Measurements from ENCODE around the gene SLC38A4.
"Not testable (repeated sequence)": the region's sequence is repeated elsewhere in the genome, so short reads cannot be mapped to it uniquely, and the experiment has no call there.

The SLC38A4 gene, protein sequence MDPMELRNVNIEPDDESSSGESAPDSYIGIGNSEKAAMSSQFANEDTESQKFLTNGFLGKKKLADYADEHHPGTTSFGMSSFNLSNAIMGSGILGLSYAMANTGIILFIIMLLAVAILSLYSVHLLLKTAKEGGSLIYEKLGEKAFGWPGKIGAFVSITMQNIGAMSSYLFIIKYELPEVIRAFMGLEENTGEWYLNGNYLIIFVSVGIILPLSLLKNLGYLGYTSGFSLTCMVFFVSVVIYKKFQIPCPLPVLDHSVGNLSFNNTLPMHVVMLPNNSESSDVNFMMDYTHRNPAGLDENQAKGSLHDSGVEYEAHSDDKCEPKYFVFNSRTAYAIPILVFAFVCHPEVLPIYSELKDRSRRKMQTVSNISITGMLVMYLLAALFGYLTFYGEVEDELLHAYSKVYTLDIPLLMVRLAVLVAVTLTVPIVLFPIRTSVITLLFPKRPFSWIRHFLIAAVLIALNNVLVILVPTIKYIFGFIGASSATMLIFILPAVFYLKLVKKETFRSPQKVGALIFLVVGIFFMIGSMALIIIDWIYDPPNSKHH

DNA sequence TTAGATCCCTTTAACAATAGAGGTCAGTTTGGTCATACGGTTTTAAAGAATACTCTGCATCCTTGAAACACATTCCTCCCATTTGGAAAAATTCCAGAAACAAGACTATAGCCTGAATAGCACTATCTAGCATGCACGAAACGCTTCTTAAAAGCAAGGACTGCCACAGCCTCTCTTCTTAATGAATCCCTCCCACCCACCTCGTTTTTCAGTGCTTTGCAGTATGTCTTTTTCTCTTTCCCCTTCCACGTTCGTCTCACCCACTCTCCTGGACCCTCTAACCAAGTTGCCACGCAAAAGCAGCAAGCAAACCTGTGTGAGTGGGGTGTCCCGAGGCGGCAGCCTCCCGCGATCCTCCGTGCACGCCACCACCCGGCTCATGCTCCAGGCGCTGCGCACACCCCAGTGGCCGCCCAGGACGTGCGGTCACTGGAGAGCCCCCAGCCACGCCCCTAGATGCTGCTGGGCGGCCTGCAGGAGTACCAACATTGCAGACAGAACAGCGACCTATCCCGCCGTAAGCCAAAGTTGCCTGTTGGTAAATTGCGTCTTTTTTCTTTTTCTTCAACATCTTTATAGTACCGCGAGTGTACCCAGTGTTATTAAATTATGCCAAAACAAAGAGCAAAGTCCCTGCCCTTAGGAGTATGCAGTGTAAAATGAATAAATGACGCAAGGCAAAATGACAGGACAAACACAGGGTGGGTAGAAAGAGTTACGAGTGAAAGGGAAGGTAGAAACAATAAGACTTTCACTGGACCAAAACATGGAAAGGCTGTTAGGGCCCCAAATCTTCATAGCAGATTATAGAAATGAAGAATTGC is at the start of gene SLC38A4:
TSS of gene SLC38A4 (minus strand) at position 407 of the 824 bp plus-strand sequence. CDS start 32,926 bp downstream, outside the sequence.
- no peak for DNase-seq

DNA sequence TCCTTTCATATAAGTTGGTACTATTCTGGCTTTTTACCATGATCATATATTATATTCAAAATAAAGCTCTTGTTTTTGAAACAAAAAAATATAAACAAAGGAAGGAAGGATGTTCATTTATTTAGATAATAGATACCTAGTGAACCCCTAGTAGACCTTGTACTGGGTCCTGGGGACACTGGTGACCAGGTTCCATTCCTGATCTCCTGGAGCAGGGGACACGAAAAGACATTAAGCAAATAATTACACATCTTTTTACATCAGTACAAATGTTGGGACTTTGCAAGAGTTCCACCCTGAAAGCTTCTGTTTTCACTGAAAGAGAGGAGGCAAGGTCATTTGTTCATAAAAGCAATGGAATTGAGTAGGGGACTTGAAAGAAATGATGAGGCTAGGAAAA is 49.3 kb upstream of the SLC38A4 start:
- no peak for DNase-seq

DNA sequence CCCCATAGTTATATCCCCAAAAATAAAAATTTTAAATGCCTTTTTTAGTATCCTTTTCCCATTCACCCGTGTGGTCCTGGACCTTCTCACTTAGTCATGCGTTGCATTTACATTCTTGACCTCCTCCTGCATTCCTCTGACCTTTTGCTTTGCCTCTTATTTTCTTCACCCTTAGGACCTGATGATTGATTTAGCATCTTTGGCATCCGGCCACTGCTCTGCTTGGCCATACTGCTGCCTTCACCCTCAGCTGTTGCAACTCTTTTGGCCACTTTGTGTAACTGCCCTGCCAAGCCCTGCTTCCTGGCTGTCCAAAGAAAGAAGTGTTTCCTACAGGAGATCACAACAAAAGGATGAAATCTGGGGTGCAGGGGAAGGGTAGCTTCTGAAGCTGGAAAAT is 48.8 kb upstream of the SLC38A4 start:
- no peak for DNase-seq

DNA sequence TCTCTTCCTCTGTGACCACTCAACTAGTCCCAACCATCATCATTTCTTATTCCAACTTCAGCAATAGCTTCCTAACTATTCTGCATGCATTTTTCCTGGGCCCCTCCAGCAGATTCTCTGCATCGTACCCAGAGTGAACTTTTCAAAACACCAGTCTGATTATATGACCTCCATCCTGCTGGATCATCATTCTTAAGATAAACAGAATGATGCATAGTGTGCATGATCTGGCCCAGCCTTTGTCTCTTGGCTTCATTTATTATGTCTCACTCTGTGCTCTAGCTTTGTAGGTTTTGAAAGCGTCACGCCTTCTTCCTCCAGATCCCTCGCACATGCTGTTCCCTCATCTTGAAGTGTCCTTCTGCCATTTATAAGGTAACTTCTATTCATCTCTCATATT is 46.3 kb upstream of the SLC38A4 start:
- no peak for DNase-seq

DNA sequence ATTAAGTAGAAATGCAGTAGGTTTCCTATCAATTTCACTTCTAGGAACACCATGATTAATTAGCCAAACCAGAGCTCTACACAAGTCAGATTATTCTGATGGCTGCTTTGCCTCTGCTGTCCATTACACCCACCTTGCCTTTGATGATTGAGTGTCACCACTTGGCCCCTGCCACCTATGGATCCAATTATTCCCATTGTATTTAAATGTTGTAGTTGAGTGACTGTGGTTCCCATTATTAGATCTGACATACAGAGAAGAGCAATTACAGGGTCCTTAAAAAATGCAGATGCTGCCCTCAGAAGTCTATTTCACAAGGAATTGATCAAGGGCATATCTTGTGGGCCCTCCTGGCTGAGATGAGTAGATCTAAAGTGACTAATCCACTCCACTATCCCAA is 39.5 kb upstream of the SLC38A4 start:
- DNase-seq = no peak

DNA sequence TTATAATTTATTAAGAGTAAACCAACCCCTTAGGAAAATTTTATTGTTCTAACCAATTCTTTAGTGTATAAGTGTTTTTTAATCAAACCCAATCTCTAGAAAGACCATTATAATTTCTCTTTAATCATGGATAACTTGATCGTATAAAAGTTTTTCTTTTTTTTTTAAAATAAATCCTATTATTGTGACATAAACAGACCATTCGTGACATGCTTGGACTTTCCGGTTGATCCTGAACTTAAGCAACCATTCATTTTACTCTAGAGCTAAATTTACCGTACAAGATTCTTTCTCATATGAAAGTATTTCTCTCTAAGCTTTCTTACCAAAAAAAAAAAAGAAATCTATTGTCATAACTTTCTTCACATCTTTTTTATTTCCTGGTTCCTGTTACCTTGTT is 32.6 kb upstream of the SLC38A4 start:
- DNase-seq = no peak

DNA sequence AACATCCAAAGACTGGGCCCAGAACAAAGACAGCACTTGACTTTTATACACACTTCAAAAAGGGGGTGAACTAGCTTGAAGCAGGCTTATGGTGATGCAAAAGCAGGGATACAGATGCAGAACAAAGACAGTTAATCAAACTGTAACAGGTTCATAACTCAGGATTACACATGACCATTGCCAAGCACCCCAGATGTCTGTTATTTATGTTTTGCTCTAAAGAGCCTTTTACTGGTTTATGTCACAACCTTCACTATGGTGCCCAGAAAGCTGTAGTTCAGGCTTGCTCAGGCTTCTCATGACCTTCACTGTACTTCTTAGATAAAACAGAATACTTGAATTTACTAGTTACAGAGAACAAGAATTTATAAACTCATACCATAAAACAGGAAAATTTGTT is 31.7 kb upstream of the SLC38A4 start:
- no peak for DNase-seq

DNA sequence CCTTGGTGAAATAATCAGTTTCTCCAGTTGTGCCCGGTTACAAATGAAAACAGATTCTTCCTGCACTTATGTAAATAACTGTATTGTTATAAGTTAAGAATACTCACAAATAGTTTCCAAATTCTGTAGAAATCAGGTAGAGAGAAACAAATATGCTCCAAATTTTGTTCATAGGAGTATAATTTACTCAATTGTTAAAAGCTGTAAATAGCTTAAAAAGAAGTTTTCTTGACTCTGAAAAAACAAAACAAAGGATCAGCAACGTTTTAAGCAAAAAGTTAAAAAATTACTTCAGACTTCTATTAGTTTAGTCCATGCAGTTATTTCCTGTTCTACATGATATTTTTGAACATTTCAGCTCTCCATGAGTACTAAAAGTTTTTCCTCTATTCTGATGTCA is 30.0 kb upstream of the SLC38A4 start:
- DNase-seq = no peak

DNA sequence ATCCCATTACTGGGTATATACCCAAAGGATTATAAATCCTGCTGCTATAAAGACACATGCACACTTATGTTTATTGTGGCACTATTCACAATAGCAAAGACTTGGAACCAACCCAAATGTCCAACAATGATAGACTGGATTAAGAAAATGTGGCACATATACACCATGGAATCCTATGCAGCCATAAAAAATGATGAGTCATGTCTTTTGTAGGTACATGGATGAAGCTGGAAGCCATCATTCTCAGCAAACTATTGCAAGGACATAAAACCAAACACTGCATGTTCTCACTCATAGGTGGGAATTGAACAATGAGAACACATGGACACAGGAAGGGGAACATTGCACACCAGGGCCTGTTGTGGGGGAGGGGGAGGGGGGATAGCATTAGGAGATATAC is 28.4 kb upstream of the SLC38A4 start:
- not testable (repeated sequence) for DNase-seq

DNA sequence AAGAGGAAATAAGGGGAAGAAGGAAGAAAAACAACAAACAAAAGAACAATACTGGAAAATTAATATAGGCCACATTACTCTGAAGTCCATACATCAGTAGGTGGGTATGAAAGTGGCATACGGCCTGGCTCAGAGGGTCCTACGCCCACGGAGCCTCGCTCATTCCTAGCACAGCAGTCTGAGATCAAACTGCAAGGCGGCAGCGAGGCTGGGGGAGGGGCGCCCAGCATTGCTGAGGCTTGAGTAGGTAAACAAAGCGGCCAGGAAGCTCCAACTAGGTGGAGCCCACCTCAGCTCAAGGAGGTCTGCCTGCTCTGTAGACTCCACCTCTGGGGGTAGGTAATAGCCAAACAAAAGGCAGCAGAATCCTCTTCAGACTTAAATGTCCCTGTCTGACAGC is 23.0 kb upstream of the SLC38A4 start:
- not testable (repeated sequence) for DNase-seq

DNA sequence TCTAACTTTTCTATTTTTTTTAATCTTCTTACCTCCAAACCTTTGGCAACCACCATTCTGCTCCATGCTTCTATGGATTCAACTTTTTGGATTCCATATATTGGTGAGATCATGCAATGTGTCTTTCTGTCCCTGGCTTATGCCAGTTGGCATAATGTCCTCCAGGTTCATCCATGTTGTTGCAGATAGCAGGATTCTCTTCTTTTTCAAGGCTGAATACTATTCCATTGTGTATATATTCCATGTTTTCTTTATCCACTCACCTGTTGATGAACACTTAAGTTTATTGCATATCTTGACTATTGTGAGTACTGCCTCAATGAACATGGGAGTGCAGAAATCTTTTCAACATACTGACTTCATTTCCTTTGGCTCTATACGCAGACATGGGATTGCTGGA is 21.2 kb upstream of the SLC38A4 start:
- no peak for DNase-seq

DNA sequence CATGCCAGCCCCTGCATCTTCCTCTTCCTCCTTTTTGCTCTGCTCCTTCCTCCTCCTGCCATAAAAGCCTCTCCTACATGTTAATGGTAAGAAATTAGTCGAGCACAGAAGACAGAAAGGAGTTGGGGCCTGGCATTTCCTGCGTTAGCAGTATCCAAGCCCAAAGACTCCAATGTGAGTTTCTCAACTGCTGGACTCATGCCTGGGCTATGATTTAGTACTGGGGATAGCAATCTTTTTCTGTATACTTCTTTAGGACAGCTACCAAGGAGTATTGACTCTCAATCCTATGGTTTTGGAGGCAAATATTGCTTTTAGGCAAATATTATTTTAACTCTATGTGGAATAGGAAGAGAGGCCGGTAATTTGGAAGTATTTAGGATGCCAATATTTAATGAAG is 18.0 kb upstream of the SLC38A4 start:
- DNase-seq = no peak

DNA sequence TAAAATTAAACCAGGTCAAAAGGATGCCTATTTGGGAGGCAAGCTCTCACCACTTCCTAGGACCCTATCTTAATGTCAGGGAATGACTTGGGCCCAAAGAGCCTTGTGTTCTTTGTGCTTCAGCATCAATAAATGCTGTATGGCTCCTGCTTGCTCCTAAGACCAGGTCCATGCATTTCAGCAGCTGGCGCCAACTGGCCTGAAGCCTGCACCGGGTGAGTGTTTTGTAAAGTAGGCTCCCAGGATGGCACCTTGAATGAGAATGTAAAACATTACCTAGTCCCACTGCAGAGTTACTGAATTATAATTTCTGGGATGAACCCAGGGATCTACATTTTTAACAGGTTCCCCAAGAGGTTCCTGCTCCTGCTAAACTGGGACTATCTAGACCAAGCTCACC is 16.1 kb upstream of the SLC38A4 start:
- no peak for DNase-seq

DNA sequence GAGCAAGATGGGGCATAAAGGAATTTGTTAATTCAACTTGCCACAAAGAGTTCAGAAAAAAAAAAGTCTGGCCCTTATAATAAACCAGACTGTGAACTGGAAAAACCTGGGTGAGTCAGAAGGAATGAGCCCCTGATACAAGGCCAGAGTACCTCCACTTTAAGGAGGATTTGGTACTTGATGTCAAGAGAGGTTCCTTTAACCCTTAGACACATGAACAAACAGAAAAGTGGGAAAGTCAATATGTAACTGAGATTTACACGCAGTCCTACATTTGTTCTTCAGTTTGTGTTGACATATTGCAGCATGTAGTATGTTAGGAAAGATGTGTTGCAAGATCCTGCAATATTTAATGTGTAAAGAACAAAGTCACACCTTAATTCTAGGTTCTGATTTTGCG is 14.2 kb upstream of the SLC38A4 start:
- no peak for DNase-seq

DNA sequence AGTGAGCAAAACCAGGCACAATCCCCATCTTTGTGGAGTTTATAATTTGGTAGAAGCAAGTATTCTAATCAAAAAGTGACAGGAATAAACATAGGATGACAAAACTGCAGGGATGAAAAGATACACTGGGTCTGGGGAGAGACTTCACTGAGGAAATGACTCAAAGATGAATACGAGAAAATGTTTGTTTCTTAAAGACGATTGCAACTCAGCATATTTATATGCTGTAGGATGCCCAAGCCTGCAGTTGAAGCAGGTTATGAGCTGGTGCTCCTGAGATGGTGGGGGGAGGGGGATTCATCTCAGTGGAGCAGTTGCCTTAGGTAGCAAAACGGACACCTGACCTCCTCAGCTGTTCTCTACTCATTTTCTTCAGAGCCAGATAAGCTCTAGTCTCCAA is 13.4 kb upstream of the SLC38A4 start:
- DNase-seq = no peak

DNA sequence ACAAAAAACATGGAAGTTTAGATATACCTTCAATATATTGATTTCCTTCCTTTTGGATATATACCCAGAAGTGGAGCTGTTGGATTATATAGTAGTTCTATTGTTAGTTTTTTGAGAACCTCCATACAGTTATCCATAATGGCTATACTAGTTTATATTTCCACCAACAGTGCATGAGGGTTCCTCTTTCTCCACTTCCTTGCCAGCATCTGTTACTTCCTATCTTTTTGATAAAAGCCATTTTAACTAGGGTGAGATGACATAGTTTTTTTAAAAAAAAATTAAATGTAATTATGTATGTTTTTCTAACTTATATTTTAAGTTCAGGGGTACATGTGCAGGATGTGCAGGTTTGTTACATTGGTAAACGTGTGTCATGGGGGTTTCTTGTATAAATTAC is 10.0 kb upstream of the SLC38A4 start:
- DNase-seq = no peak

DNA sequence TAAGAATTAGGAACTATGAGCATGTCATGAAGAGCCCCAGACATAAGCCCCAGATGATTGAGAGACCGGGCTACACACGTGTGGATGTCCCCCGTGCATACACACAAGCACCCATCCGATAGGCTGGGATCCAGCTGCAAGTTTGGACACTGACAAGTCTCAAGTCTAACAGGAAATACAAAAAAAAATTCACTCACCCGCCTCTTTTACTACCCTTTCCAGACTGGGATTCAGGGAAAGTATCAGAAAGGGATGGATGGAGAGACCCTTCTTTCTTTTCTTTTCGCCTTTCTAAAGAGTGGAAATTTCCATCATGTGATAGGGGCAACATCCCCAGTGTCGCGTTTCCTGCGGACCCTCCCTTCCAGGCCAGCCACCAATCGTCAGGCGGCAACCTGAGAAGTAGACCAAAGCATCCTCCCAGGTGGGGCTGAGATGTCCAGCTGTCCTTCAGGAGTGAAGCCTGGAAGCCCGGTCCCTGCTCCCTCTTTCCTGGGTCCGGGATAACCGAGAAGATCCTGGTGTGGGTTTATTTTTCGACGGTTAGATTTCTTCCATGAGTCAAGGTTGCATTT is 6.4 kb upstream of the SLC38A4 start:
- DNase-seq = no peak

DNA sequence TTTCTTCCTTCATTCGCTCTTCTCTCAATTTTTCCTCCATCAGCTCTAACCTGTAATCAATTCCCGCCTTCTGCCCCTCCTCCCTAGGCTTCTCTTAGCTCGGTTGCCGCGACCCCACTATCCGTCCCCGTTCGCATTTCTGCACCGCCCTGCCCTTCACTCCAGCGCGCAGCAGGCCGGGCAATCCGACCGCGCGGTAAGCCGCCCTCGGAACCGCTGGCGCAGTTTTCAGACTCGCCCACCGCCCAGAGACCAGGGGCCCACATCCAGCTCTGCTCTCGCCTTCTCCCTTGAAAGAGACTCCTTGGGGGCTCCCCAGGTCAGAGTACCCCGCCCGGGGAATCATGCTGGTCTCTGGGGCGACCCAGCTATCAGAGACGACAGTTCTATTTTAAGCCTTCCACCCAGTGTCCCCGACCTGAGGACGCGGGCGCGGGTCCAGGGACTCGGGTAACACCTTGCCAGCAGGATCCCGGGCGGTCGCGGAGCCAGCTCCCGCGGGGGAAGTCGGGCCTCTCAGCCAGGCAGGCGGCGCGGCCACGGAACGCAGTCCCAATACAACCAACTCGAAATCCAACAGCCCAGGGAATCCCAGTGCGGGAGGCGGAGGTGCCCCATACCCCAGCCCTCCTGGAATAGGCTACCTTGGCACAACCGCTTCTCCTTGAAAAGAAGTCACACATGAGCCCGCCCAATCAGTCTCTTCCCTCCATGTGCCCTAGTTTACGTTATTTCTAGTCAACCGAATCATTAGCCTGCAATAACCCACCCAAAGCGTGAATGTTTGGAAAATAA is 5.7 kb upstream of the SLC38A4 start:
- DNase-seq = peak; percentile 18

DNA sequence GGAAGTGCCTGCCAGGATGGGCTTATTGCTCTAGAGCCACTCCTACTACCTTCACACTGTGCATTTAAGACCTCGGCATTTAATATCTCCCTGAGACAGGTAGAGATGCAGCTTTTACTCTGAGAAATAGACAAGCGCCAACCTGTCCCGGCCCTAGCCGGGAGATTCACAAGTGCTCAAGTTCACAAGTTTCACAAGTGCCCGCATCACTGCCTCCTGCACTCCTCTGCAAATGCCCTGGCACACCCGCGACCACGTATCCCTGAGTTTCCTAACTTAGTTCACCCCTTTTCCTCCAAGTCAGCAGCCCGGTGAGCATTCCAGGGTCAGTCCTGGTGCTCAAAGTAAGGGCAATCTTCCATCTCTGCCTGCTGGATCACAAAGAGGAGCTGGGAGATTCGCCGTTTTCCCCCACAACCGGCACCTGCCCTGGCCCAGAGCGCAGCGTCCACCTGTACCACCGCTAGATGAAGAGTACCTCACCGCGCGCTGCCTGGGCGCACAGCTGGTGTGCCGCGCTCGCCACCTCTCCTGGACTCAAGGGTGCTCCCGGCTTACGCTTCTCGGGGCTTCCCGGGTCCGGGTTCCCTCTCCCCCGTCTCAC is 5.0 kb upstream of the SLC38A4 start:
- peak; percentile 14 for DNase-seq

DNA sequence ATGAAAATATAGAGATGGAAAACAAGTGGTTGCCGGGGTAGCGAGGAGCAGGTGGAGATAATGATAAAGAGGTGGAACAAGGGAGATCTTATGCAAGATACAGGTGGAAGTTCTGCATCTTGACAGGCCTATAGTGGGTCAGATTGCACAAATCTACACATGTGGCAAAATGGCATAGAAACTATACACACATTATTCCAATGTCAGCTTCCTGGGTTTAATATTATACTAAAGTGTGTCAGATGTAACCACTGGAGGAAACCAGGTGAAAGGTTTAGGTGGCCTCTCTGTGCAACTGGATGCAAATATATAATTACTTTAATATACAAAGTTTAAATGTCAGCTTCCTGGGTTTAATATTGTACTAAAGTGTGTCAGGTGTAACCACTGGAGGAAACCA is 1.1 kb downstream of the SLC38A4 start:
- no peak for DNase-seq

DNA sequence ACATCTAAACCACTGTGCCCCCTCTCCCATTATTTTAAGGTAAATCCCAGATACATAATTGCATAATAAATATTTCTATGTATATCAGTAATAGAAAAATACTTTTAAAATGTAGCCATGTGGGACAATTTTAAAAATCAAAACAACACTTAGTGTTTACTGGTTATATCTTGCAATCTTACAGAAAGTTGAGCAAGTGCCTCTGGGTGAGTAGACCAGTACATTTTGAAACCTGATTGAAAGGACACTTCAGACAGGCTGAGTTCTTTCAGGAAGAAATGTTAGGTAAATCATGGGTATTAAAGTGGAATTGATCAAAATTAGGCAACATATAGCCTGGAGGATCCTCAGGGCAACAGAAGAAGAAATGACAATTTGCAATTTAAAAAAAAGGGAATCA is 7.2 kb downstream of the SLC38A4 start:
- DNase-seq = no peak

DNA sequence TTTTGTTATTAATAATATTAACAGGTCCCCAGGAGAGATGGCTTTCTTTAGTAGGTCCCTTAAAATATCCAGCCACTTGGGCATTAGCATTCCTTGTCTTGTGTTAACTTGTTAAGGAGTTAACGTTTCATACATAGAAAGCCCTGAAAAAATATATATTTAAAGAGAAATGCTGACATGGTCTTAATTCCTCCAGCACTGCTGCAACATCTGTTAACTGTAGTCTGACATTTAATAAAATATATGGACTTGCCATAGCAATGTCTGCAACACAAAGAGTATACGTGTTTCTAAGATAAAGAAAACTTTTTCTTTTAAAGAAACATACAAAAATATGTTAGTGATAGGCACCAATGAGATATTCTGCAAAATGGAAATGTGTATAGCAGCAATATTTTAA is 10.0 kb downstream of the SLC38A4 start:
- DNase-seq = no peak

Data from stimulated activated CD4-positive, alpha-beta T cell treated with anti-CD3 and anti-CD28 coated beads, Interleukin-15, amount 100 ng/mL, for 24 hours (primary cell).